Activated T-cell treated with anti-CD3 and anti-CD28 coated beads for 1 hour (primary cell): ENCODE data around the gene CDC73.

ENCODE experiments used
- DNase-seq: peaks from one replicate; pipeline ENCODE4 v3.0.0-alpha.2; 2020; ENCODE audit warnings: low read depth

CDC73 gene

GRCh38 chr1:193293726-193294125, 171.9 kb downstream of the CDC73 start:
- DNase-seq: no peak

- DNase-seq: no peak
Measured at GRCh38 chr1:193299038-193299437, 177.2 kb downstream of the CDC73 start.

GRCh38 chr1:193301746-193302145, 179.9 kb downstream of the CDC73 start:
- DNase-seq: no peak

GRCh38 chr1:193303849-193304248, 182.0 kb downstream of the CDC73 start:
- DNase-seq: no peak
